DND-41 (cell line): ENCODE data around the gene KCNE5.

Source experiments
- CTCF ChIP-seq: IDR thresholded peaks from 2 replicates; pipeline ENCODE4 v1.5.1; 2012; ENCODE audit warnings: borderline replicate concordance, low read length, moderate library complexity, mild to moderate bottlenecking; ENCODE audit not compliant: poor library complexity, severe bottlenecking; ENCODE audit errors: extremely low read depth
- EZH2 ChIP-seq: IDR thresholded peaks from 3 replicates; pipeline ENCODE4 v1.6.1; 2012; ENCODE audit warnings: borderline replicate concordance, low read depth, mild to moderate bottlenecking, moderate library complexity, low read length, inconsistent platforms; ENCODE audit not compliant: severe bottlenecking

- TF ChIP-seq CTCF (no peak), EZH2 (no peak)
Observed at GRCh38 chrX:109654516-109655109, 29.6 kb upstream of the KCNE5 start.
